ENCODE data around the gene PPP2R2C. TPM values are rescaled to one million over a fixed set of nuclear protein-coding genes. Genes with fewer than 3 reads are reported as not detected.

PPP2R2C gene
- total RNA-seq, 1 experiment from 2014 or later = 26.7 TPM

GRCh38 chr4:6469144-6469543 lies 3.3 kb downstream of the PPP2R2C start:
- POLR2A ChIA-PET = no interaction called here
- no TSS peak for BruUV-seq (replicated peaks)

DNA sequence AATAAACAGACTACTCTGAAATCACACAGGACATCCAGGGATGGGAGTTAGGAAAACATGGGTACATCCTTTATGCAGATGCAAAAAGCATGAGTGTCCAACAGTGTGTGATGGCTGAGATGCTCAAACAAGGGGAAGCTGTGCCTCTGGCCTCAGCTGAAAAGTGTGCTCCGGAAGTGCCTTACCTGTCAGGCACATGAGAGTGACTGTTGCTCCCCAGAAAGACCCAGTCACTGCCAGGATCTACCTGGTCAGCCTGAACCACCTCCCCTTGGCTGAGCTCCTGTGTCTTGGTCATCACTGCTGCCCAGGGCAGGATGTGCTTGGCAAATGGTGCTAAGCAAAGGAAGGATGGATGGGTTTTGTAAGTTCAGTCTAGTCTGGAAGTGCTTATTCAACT lies 4.0 kb downstream of the PPP2R2C start:
- Histone ChIP-seq H3K36me3 (ENCODE audit: control insufficient read depth, insufficient read depth, low read length) (no peaks in the 10 kb centered on the region), H3K9me3 (ENCODE audit: control insufficient read depth, insufficient read depth, low read depth, low read length) (no peaks in the 10 kb centered on the region), H3K4me1 (ENCODE audit: control insufficient read depth, insufficient read depth, low read length) (peaks cover 11% of the 10 kb centered on the region), H3K27me3 (ENCODE audit: control insufficient read depth, insufficient read depth, low read length) (no peaks in the 10 kb centered on the region), H3K4me3 (ENCODE audit: low read depth in 2 of 2, low read length in 2 of 2) (no peak overlapping the region), H3K27ac (ENCODE audit: low read length) (no peak overlapping the region)
- in situ Hi-C loops (cut with HindIII; ENCODE audit: low pct_unique_long_range_greater_than_20kb, low sequenced_read_pairs) = no loop called here
- TF ChIP-seq TCF7L2 (IDR thresholded peaks at IDR 0.05; ENCODE audit: low read depth, low read length) (no peak), SIN3A (IDR thresholded peaks at IDR 0.05; ENCODE audit: borderline replicate concordance, insufficient read depth, low read depth, low read length) (no peak), POLR2AphosphoS5 (IDR thresholded peaks at IDR 0.05; ENCODE audit: low read depth, low read length) (no peak)
- TF ChIP-seq, protein P1, sequence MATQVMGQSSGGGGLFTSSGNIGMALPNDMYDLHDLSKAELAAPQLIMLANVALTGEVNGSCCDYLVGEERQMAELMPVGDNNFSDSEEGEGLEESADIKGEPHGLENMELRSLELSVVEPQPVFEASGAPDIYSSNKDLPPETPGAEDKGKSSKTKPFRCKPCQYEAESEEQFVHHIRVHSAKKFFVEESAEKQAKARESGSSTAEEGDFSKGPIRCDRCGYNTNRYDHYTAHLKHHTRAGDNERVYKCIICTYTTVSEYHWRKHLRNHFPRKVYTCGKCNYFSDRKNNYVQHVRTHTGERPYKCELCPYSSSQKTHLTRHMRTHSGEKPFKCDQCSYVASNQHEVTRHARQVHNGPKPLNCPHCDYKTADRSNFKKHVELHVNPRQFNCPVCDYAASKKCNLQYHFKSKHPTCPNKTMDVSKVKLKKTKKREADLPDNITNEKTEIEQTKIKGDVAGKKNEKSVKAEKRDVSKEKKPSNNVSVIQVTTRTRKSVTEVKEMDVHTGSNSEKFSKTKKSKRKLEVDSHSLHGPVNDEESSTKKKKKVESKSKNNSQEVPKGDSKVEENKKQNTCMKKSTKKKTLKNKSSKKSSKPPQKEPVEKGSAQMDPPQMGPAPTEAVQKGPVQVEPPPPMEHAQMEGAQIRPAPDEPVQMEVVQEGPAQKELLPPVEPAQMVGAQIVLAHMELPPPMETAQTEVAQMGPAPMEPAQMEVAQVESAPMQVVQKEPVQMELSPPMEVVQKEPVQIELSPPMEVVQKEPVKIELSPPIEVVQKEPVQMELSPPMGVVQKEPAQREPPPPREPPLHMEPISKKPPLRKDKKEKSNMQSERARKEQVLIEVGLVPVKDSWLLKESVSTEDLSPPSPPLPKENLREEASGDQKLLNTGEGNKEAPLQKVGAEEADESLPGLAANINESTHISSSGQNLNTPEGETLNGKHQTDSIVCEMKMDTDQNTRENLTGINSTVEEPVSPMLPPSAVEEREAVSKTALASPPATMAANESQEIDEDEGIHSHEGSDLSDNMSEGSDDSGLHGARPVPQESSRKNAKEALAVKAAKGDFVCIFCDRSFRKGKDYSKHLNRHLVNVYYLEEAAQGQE (IDR thresholded peaks at IDR 0.05; ENCODE audit: insufficient read depth in 1 of 2, low read depth in 2 of 2, low read length in 1 of 2) = no peak
- TF ChIP-seq, protein P2, sequence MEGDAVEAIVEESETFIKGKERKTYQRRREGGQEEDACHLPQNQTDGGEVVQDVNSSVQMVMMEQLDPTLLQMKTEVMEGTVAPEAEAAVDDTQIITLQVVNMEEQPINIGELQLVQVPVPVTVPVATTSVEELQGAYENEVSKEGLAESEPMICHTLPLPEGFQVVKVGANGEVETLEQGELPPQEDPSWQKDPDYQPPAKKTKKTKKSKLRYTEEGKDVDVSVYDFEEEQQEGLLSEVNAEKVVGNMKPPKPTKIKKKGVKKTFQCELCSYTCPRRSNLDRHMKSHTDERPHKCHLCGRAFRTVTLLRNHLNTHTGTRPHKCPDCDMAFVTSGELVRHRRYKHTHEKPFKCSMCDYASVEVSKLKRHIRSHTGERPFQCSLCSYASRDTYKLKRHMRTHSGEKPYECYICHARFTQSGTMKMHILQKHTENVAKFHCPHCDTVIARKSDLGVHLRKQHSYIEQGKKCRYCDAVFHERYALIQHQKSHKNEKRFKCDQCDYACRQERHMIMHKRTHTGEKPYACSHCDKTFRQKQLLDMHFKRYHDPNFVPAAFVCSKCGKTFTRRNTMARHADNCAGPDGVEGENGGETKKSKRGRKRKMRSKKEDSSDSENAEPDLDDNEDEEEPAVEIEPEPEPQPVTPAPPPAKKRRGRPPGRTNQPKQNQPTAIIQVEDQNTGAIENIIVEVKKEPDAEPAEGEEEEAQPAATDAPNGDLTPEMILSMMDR (IDR thresholded peaks at IDR 0.05) = no peak
- ChIA-PET POLR2A (no interaction called here), CTCF (no interaction called here)
- DNase-seq (ENCODE audit: low read depth, low spot score) (no peak), ATAC-seq (no peak)
- no TSS peak for BruUV-seq (replicated peaks)
- intact Hi-C loops (cut with micrococcal nuclease; ENCODE audit: unreplicated experiment) = no loop called here

More at GRCh38 chr4:6469144-6469543, 3.3 kb downstream of the PPP2R2C start:
- no peak overlapping the region for H3K4me3 ChIP-seq (ENCODE audit: low read depth in 2 of 2, low read length in 2 of 2)
- H3K27me3 ChIP-seq (ENCODE audit: control insufficient read depth, insufficient read depth, low read length) = no peaks in the 10 kb centered on the region
- TF ChIP-seq POLR2AphosphoS5 (IDR thresholded peaks at IDR 0.05; ENCODE audit: low read depth, low read length) = no peak
- no peak for TF ChIP-seq TCF7L2 (IDR thresholded peaks at IDR 0.05; ENCODE audit: low read depth, low read length)
- TF ChIP-seq, protein P2 (IDR thresholded peaks at IDR 0.05) = no peak
- TF ChIP-seq, protein P1 (IDR thresholded peaks at IDR 0.05; ENCODE audit: insufficient read depth in 1 of 2, low read depth in 2 of 2, low read length in 1 of 2) = no peak
- TF ChIP-seq SIN3A (IDR thresholded peaks at IDR 0.05; ENCODE audit: borderline replicate concordance, insufficient read depth, low read depth, low read length) = no peak
- intact Hi-C loops (cut with micrococcal nuclease; ENCODE audit: unreplicated experiment) (no loop called here), in situ Hi-C loops (cut with HindIII; ENCODE audit: low pct_unique_long_range_greater_than_20kb, low sequenced_read_pairs) (no loop called here)
- DNase-seq (ENCODE audit: low read depth, low spot score) (no peak), ATAC-seq (no peak)
- no peak overlapping the region for H3K27ac ChIP-seq (ENCODE audit: low read length)
- H3K4me1 ChIP-seq (ENCODE audit: control insufficient read depth, insufficient read depth, low read length) = peaks cover 11% of the 10 kb centered on the region
- CTCF ChIA-PET = no interaction called here
- H3K9me3 ChIP-seq (ENCODE audit: control insufficient read depth, insufficient read depth, low read depth, low read length) = no peaks in the 10 kb centered on the region
- H3K36me3 ChIP-seq (ENCODE audit: control insufficient read depth, insufficient read depth, low read length) = no peaks in the 10 kb centered on the region
